Measurements from ENCODE around the gene COL5A2.

- TF ChIP-seq CTCF (IDR thresholded peaks at IDR 0.05; ENCODE audit: borderline replicate concordance, extremely low read depth, low read length, poor library complexity, severe bottlenecking) (no peak), EZH2 (IDR thresholded peaks at IDR 0.05; ENCODE audit: borderline replicate concordance, low read depth, low read length, severe bottlenecking) (no peak)
Observed at GRCh38 chr2:189199797-189200196, 20.2 kb upstream of the COL5A2 start.

Measured in DND-41 (cell line).